ENCODE measurements around the gene CSNK2A2. TPM values are rescaled to one million over a fixed set of nuclear protein-coding genes. Genes with fewer than 3 reads are reported as not detected.

The CSNK2A2 gene
- total RNA-seq, 1 experiment from 2014 or later = 25.7 TPM

DNA sequence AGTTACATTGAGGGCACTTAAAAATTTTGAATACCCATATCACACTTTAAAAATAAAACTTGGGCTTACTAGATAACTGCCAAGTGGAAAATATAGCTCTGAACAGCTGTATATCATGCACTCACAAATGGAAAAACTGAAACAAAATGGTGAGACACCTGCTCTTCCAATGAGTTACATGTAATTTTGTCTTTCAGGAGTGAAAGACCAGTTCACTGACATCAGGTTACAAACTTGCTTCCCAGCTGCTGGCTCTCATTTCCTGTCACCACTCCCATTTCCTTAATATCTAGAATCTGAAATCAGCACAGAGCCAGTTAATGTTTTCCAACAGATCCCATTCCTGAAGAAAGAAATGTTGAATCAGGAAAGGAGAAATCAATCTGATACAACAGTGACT is 10.8 kb downstream of the CSNK2A2 start:
- Histone ChIP-seq H3K27me3 (ENCODE audit: control insufficient read depth, insufficient read depth, low read length) (no peaks in the 10 kb centered on the region), H3K4me3 (ENCODE audit: insufficient read depth, low read depth, low read length) (no peak overlapping the region), H3K36me3 (replicated peaks; ENCODE audit: control insufficient read depth, insufficient read depth, low read length) (peaks cover 31% of the 10 kb centered on the region)
- DNase-seq = no peak

GRCh38 chr16:58186176-58186944 is 11.5 kb downstream of the CSNK2A2 start:
- peaks cover 26% of the 10 kb centered on the region for H3K36me3 ChIP-seq (replicated peaks; ENCODE audit: control insufficient read depth, insufficient read depth, low read length)

GRCh38 chr16:58177353-58177710 is 20.6 kb downstream of the CSNK2A2 start:
- peaks cover 14% of the 10 kb centered on the region for H3K36me3 ChIP-seq (replicated peaks; ENCODE audit: control insufficient read depth, insufficient read depth, low read length)
- no peak for DNase-seq
- no peaks in the 10 kb centered on the region for H3K27me3 ChIP-seq (ENCODE audit: control insufficient read depth, insufficient read depth, low read length)
- no peak overlapping the region for H3K4me3 ChIP-seq (ENCODE audit: insufficient read depth, low read depth, low read length)

More at GRCh38 chr16:58186176-58186944, 11.5 kb downstream of the CSNK2A2 start:
- Histone ChIP-seq H3K27me3 (ENCODE audit: control insufficient read depth, insufficient read depth, low read length) (no peaks in the 10 kb centered on the region), H3K4me3 (ENCODE audit: insufficient read depth, low read depth, low read length) (no peak overlapping the region)
- DNase-seq = no peak

DNA sequence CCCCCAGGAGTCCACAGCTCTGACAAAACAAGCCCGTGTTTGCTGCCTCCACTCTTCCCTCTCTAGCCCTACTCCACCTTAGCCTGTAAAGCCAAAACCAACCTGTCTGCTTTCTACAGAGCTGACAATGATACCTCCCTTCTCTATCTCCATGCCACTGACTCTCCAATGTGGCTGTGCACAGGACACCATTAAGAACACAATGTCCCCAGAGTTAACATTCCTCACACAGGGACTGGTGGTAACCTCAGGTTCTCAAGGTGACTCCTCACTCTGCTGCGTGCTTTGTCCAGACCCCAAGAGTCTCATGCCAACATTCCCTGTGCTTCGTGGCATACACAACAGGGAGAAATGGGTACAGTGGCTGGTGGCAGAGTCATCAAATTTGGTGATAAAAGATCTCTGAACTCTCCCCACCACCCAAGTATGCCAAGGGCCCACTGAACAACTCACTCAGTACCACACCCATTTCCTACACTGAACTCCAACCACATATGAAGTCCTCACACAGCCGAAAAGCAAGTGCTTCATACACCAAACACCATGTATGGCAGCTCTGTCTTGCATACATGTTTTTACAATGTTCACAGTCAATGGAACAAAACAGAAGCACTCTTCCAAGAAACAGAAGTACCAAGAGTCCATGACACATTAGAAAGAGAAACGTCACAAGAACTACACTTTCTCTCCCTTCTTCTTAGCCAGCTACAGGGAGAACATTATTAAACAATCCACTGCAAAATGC is 21.1 kb downstream of the CSNK2A2 start:
- no peak for DNase-seq
- Histone ChIP-seq H3K27me3 (ENCODE audit: control insufficient read depth, insufficient read depth, low read length) (no peaks in the 10 kb centered on the region), H3K4me3 (ENCODE audit: insufficient read depth, low read depth, low read length) (no peak overlapping the region), H3K36me3 (replicated peaks; ENCODE audit: control insufficient read depth, insufficient read depth, low read length) (peaks cover 14% of the 10 kb centered on the region)

DNA sequence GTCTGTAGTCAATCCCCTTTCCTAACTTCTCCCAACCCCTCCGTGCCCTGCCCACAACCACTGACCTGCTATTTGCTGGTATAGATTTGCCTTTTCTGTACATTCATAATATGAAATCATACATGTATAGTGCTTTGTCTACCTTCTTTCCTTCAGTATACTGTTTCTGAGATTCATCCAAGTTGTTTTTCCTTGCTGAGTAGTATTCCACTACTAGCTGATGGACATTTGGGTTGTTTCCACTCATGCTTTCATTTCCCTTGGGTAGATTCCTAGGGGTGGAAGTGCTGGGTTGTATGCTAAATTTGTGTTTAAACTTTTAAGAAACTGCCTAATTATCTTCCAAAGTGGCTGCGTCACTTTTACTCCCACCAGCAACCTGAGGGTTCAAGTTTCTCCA is 27.7 kb downstream of the CSNK2A2 start:
- no peak for DNase-seq
- no peak overlapping the region for H3K4me3 ChIP-seq (ENCODE audit: insufficient read depth, low read depth, low read length)
- H3K36me3 ChIP-seq (replicated peaks; ENCODE audit: control insufficient read depth, insufficient read depth, low read length) = peaks cover 31% of the 10 kb centered on the region
- H3K27me3 ChIP-seq (ENCODE audit: control insufficient read depth, insufficient read depth, low read length) = no peaks in the 10 kb centered on the region

- no peak for DNase-seq
- Histone ChIP-seq H3K36me3 (replicated peaks; ENCODE audit: control insufficient read depth, insufficient read depth, low read length) (peaks cover 33% of the 10 kb centered on the region), H3K27me3 (ENCODE audit: control insufficient read depth, insufficient read depth, low read length) (no peaks in the 10 kb centered on the region), H3K4me3 (ENCODE audit: insufficient read depth, low read depth, low read length) (no peak overlapping the region)
Observed at GRCh38 chr16:58160855-58161254, 37.1 kb downstream of the CSNK2A2 start.

DNA sequence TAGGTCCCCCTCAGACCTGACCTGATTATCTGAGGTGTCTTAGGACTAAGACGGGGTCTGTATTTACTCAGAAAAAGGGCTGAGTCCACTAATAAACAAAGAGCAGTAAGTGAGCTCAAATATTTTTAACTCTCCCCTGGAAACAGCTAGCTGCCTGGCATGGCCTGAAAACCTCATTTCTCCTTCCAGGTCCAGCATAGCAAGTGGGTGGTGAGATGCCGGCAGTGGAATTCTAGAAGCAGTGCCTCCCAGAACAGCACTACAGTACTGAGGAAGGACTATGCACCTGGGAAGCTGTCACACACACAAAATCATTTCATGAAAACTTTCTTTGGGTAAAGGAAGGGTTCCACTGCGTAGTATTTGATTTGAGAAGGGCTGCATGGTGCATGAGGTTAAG is 39.2 kb downstream of the CSNK2A2 start:
- DNase-seq = no peak
- Histone ChIP-seq H3K4me3 (ENCODE audit: insufficient read depth, low read depth, low read length) (no peak overlapping the region), H3K27me3 (ENCODE audit: control insufficient read depth, insufficient read depth, low read length) (no peaks in the 10 kb centered on the region), H3K36me3 (replicated peaks; ENCODE audit: control insufficient read depth, insufficient read depth, low read length) (peaks cover 17% of the 10 kb centered on the region)

DNA sequence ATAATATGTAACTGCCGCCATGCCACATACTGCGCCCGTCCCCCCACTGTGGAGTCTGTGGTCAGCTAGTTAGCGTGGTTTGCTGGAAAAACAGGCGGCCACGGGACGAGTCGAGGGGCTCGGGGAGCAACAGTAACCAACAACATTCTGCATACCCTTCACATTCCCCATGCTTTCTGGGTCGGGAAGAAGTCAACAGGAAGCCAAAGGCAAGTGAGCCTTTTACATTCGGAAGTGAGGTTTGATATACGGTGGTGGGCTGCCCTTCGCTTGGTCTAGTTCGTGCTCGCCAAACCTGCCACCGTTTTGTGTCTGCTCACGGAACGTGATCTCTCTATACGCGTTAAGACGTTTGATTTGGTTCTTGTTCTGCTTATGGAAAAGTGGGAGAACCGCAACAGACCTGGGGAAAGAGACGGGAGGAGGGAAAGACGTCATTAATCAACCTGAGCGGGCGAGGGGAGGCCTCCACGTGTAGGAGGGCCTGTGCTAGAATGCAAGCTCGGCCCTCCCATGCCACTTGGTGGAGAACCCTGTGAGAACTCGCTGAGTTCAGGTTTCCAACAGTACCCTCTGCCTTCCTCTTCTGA is 39.9 kb downstream of the CSNK2A2 start:
- DNase-seq = no peak
- Histone ChIP-seq H3K36me3 (replicated peaks; ENCODE audit: control insufficient read depth, insufficient read depth, low read length) (peaks cover 10% of the 10 kb centered on the region), H3K27me3 (ENCODE audit: control insufficient read depth, insufficient read depth, low read length) (no peaks in the 10 kb centered on the region), H3K4me3 (ENCODE audit: insufficient read depth, low read depth, low read length) (no peak overlapping the region)

GRCh38 chr16:58157239-58157638 is 40.7 kb downstream of the CSNK2A2 start:
- Histone ChIP-seq H3K4me3 (ENCODE audit: insufficient read depth, low read depth, low read length) (no peak overlapping the region), H3K27me3 (ENCODE audit: control insufficient read depth, insufficient read depth, low read length) (no peaks in the 10 kb centered on the region), H3K36me3 (replicated peaks; ENCODE audit: control insufficient read depth, insufficient read depth, low read length) (peaks cover 6% of the 10 kb centered on the region)
- no peak for DNase-seq

DNA sequence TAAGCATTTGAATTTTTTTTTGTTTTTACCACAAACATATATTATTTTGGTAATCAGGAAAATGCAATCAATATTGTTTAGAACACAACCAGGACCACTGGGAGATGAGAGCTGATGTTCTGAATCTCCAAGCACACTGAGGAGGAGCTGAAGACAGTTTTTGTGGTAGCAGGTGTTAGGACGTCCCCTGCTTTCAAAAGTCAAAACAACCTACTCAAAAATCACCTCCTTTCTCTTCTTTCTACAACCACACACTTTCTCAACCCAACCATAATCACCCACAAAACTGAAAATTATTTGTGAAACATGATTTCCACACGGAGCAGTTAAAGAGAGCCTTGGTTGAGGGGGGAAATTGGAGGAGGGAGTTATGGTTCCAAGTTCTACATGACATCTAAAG is 42.1 kb downstream of the CSNK2A2 start:
- peaks cover 1% of the 10 kb centered on the region; the same call in 1 of the 2 replicates for H3K36me3 ChIP-seq (replicated peaks; ENCODE audit: control insufficient read depth, insufficient read depth, low read length)
- H3K4me3 ChIP-seq (ENCODE audit: insufficient read depth, low read depth, low read length) = no peak overlapping the region
- DNase-seq = no peak
- no peaks in the 10 kb centered on the region for H3K27me3 ChIP-seq (ENCODE audit: control insufficient read depth, insufficient read depth, low read length)

GRCh38 chr16:58154345-58154744 is 43.6 kb downstream of the CSNK2A2 start:
- Histone ChIP-seq H3K27me3 (ENCODE audit: control insufficient read depth, insufficient read depth, low read length) (no peaks in the 10 kb centered on the region), H3K36me3 (replicated peaks; ENCODE audit: control insufficient read depth, insufficient read depth, low read length) (0 out of 2 replicates have a peak, but pooled peaks cover 1% of the 10 kb centered on the region), H3K4me3 (ENCODE audit: insufficient read depth, low read depth, low read length) (no peak overlapping the region)
- no peak for DNase-seq

- H3K36me3 ChIP-seq (replicated peaks; ENCODE audit: control insufficient read depth, insufficient read depth, low read length) = 0 out of 2 replicates have a peak, but pooled peaks cover 1% of the 10 kb centered on the region
- no peak for DNase-seq
- no peak overlapping the region for H3K4me3 ChIP-seq (ENCODE audit: insufficient read depth, low read depth, low read length)
Observed at GRCh38 chr16:58152246-58152868, 45.5 kb downstream of the CSNK2A2 start.

DNA sequence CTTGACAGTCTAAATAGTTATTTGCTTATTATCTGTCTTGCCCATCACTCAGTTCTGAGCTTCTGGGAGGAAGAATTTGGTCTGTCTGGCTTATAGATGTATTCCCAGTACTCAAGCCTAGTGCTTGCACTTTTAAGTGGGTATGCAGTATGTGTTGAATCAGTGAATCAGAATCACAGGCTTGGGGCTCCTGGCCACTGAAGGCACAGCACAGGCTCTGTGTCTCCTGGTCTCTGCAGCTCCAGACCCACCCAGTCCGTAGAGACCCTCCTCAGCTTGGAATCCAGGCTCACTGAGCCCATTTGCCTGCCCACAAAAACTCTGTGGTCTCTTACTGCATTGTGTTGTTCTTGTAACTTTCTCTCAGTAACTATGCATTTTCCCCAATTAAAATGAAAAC is 49.4 kb downstream of the CSNK2A2 start:
- no peaks in the 10 kb centered on the region for H3K27me3 ChIP-seq (ENCODE audit: control insufficient read depth, insufficient read depth, low read length)
- no peaks in the 10 kb centered on the region for H3K36me3 ChIP-seq (replicated peaks; ENCODE audit: control insufficient read depth, insufficient read depth, low read length)
- DNase-seq = no peak
- H3K4me3 ChIP-seq (ENCODE audit: insufficient read depth, low read depth, low read length) = no peak overlapping the region

More at GRCh38 chr16:58152246-58152868, 45.5 kb downstream of the CSNK2A2 start:
- no peaks in the 10 kb centered on the region for H3K27me3 ChIP-seq (ENCODE audit: control insufficient read depth, insufficient read depth, low read length)

DNA sequence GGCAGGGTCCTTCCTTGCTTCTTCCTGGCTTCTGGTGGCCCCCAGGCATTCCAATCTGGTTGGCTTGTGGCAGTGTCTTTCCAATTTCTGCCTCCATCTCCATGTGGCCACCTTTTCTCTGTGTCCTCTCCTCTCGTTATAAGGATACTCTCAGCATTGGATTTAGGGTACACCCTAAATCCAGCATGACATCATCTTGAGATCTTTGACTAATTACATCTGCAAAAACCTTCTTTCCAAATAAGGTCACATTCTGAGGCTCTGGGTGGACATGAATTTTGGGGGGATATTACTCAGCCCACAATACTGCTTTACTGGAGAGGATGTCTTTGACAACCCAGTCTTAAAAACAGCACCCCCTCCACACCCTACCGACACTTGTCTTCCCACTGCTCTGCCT is 49.8 kb downstream of the CSNK2A2 start:
- DNase-seq = no peak
- Histone ChIP-seq H3K4me3 (ENCODE audit: insufficient read depth, low read depth, low read length) (no peak overlapping the region), H3K36me3 (replicated peaks; ENCODE audit: control insufficient read depth, insufficient read depth, low read length) (no peaks in the 10 kb centered on the region), H3K27me3 (ENCODE audit: control insufficient read depth, insufficient read depth, low read length) (no peaks in the 10 kb centered on the region)

All from H7 (cell line).